Gastroesophageal sphincter (tissue), 3 donors: ENCODE data around the gene SPAST.

ENCODE experiments used
- CTCF ChIP-seq, 4 experiments: fragments of 200-600 bp in 2 of 4; fragments of 450-650 bp in 2 of 4; sonication (generic) in 1 of 4; IDR thresholded peaks; one replicate each; pipeline ENCODE4 v1.5.1; 2017 to 2019; ENCODE audit warnings: antibody characterized with exemption in 4 of 4, mild to moderate bottlenecking in 2 of 4, moderate library complexity in 2 of 4
- POLR2A ChIP-seq, 2 donors: fragments of 450-650 bp; IDR thresholded peaks; one replicate each; pipeline ENCODE4 v1.6.1; 2017; ENCODE audit warnings: antibody characterized with exemption in 2 of 2, mild to moderate bottlenecking in 2 of 2, moderate library complexity in 1 of 2
- POLR2AphosphoS5 ChIP-seq: sonication (generic); formaldehyde crosslinking; IDR thresholded peaks from one replicate; pipeline ENCODE4 v1.6.1; 2017; ENCODE audit warnings: antibody characterized with exemption

GRCh38 chr2:32189011-32189410 is 125.7 kb downstream of the SPAST start:
- TF ChIP-seq CTCF (IDR thresholded peaks at IDR 0.05) (no peak), POLR2AphosphoS5 (no peak), POLR2A (IDR thresholded peaks at IDR 0.05) (no peak)
